ENCODE data around the gene CTDP1.
"Not testable (repeated sequence)": the region's sequence is repeated elsewhere in the genome, so short reads cannot be mapped to it uniquely, and the experiment has no call there.

The CTDP1 gene

DNA sequence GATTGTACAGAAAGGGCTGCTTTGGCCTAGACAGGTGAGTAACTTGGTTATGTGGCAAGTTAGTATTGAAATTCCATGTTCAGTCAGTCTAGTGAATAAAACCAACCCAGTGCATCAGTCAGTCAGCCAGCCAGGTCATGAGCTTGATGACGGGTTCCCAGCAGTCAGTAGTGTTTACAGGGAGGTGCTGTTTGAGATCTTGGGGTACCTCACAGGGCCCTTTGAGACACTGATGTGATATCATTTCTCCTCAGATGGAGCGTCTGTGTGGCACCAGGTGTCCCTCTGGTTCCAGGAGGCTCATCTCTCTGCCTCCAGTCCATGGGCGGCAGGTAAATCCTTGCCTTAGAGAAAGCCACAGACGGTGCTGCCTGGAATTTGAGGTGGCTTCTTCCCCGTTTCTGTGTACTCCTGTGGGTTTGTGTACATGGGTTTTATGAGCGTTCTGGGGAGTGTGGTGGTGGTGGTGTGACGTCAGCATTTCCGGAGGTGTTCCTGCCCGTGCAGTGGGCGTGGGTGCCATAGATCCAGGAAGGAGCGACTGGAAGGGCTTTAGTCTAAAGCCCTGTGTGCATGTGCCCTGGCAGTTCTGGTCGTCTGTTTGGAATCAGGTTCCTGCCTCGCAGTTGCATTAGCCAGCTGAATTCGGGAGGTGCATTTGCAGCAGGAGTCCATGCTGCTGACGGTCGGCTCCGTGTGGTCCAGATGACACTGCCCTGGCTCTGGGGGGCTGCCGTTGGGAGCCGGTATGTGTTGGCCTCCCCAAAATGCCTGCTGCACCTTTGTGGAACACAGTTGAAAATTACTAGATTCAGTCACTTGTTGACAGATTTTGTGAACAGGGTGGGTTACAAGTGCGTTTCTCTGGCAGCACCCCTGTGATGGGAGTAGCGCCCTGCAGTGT is 2.1 kb downstream of the CTDP1 start:
- peak; percentile 9 for DNase-seq (ENCODE audit: low spot score)

DNA sequence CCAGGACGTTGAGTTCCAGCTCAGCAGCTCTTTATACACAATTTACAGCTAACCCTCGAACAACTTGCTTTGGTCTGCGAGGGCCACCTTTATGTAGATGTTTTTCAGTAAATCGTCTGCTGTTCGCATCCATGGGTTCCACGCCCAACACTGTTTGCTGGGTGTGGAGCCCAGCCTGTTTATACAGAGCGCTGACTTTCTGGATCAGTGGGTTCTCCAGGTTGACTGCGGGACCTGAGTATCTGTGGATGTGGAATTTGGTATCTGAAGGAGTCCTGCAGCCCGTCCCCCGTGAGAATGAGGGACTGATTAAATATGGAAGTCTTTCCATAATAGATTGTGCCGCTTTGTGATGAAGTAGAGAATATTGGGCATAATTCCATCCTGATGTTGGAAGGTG is 2.9 kb downstream of the CTDP1 start:
- DNase-seq (ENCODE audit: low spot score), result no peak

DNA sequence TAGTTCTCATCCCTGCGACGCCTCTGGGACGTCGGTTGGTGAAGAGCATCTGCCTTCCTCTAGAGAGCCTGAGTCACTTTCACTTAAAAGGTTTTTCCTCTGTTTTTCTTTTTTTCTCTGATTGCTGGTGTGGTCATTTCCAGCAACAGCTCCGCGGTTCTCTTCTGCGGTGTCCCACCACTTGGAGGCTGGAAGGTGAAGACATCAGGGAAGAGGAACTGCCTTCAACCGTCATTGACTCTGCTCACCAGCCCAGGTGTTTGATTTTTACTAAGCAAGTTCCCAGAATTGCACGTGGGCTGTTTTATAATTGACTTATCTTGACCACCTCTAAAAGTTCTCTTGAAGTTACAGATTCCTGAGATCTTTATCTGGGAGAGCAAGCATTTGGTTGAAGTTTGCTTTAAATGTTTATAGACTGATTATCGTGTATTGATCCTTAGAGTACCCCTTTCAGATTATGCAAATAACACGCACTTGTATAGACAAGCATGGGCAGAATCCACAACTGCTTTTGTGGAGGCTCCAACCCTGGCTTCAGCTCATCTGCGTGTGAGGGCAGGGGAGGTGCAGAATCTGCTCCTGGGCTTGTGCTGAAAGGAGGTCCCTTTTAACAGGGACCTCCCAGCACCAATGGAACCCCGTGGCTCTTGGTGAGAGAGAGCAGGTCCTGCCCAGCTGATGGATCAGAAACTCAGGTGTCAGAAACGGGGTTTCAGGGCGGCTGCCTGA is 3.5 kb downstream of the CTDP1 start:
- DNase-seq (ENCODE audit: low spot score), result no peak

DNA sequence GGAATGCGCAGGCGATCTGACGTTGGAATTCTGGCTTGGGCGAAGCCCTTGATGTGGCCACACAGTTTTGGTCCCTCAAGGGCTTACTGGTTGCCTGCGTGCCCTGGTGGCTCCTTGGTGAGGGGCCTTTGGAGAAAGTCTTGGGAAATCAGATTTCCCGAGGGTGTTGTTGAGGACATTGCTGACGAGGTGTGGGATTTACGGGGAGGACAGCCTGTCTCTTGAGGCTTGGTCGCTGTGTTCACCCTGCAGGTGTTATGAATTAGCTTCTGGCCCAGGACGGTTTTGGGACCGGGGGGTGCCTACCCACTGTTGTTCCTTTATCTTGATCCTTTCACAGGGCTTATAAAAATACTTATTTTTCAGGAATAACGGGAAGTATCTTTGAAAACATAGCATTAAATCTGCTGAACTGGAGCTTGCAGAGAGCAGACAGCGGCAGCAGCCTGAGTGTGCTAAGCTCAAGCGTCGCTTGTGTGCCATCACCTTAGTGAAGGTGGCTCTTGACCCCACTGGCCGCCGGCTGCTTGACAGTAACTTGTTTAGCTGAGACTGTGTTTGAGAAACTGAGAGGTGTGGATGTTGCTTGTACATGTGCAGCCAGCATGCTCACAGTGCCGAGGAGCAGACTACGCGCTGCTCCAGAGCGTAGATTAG is 4.2 kb downstream of the CTDP1 start:
- DNase-seq (ENCODE audit: low spot score), result no peak

DNA sequence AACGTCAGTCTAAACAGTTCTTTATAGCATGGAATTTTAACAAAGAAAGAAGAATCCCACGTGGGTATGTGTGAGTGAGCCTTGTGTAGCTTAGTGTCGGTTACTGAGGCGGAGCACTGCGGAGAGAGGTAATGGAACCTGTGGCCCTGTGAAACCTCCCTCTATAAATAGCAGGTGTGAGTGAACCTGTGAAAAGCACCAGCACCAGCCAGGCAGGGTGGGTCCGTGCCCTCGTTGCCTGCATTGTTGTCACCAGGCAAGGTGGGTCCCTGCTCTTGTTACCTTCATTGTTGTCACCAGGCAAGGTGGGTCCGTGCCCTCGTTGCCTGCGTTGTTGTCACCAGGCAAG is 4.7 kb downstream of the CTDP1 start:
- DNase-seq (ENCODE audit: low spot score), result no peak

DNA sequence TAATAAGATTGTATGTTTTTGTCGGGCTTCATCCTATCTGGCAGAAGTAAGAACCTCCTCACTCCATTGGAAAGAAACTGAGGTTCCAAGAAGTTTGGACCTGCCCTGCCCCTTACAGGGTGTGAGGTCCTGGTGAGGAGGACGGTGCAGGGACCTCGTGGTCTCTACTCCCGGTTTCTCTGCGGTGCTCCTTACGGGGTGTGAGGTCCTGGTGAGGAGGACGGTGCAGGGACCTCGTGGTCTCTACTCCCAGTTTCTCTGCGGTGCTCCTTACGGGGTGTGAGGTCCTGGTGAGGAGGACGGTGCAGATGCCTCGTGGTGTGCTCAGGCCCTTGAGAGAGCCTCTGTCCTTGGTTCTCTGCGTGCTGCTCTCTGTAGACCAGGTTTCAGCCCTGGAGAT is 5.2 kb downstream of the CTDP1 start:
- DNase-seq (ENCODE audit: low spot score), result no peak

DNA sequence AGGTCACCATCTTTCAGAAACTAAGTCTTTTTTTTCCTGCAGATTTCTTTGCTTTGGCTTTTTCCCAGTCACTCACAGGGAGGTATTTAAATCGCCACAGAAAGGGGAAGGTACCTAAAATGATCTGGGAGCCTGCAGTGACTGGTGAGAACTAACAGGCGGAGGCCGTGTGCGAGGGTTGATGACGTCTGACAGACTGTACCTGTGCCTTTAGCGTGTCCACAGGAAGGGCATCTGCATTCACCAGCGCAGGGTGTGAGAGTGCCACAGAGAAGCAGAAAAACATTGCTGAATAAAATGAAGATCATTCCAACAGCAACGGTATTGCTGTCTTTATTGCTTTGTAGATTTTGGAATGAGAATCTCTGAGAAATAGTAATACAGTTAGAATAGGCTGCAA is 5.7 kb downstream of the CTDP1 start:
- DNase-seq (ENCODE audit: low spot score), result no peak

DNA sequence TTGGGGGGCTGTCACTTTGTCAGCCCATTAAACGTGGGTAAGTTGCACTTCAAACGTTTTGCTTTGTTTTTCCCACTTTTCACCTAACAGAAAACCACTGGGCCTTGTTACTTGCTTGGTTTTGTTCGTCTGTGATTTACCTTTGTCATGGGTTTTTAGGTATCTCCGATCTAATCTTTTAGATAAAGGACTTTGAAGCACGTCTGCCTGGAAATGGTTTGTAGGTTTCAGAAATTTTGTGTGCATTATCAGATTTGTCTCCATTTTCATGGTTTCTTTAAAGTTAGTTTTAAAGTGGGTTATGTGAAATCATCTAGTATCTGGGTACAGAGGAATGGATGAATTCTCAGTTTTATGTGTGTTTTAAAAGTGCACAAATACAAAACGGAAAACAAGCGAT is 6.4 kb downstream of the CTDP1 start:
- DNase-seq (ENCODE audit: low spot score), result no peak

DNA sequence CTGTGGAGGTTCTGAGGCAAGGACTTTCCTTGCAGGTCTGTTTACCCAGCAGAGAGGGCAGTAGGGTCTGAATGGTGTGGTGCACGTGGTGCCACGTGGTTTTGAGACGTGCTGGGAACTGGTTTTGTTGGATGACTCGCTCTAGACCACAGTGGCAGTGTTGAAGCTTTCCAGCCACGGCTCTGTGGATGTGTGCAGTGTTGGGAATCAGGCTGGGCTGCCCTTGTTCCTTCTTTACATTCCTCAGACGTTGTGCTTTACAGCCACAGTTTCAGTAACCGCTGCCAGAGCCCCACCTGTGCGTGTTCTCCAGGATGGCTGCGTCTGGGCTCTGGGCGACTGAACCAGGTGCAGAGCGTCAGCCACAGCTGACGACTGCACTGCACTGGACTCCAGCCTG is 8.2 kb downstream of the CTDP1 start:
- no peak for DNase-seq (ENCODE audit: low spot score)

DNA sequence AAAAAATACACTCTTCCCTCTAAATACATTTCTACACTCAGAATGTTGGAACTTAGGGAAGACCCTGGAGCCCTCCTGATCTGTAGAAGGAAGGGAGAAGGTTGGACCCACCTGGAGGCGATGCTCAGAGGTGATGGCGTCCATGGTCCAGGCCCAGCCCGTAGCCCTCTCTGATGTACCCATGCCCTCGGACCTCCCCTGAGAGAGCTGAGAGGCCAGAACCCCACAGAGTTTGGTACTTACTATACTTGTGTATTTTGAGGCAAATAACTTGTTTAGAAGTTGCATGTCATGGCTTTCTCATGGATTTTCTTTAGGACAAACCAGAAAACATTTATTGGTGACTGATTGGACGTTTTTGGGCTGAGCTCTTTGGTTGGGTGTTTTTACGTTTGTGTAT is 10.5 kb downstream of the CTDP1 start:
- DNase-seq (ENCODE audit: low spot score), result no peak

DNA sequence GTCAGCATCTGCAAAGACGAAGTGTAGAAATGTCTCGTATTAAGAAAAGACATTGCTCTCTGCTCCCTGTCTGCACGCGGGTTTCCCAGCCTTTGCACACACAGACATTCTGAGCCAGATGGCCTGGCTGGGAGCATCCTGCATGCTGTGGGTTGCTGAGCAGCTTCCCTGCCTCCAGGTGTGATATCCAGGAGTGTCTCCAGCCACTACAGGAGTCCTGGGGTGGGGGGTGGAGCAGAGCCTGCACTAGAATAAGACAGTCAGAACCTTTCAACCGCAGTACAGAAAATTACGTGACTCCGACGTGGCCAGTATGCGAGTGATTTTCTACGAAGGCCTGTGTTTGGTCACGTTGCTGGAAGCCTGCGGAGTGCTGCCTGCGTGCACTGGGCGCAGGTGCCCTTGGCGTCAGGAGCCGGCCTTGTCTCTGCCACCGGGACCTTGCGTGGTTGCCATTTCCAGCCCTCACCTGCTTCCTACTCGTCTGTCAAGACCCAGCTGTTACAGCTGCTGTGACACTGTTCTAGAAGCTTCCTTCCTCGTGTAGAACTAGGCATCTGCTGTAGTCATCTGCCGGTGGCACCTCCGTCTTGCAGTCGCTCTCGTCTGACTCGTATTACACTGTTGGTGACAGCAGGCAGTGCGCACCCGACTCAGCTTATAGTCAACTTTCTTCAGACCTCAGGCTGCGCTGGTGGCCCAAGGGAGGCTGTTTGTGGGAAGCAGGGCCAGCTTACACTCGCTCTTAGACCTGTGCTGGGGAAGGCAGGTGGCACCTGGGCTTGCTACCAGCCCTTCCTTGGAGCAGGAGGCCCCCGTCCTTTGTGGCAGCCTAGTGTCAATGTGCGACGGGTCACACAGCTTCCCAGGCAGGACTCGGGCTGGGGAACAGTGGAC is 11.2 kb downstream of the CTDP1 start:
- no peak for DNase-seq (ENCODE audit: low spot score)

DNA sequence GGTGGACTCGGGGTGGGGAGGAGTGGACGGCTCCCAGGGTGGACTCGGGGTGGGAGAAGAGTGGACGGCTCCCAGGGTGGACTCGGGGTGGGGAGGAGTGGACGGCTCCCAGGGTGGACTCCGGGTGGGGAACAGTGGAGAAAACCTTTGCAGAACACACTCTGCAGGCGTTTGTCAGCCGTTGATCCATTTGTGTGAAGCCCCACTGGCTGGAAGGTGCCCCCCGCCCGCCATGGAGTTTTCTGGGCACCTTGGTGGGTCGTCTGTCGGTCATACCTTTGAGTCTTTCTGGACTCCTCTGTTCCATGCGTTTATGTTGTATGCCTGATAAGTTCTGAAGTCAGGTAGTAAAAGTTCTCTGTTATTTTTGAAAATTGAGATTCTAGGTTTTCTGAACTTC is 12.5 kb downstream of the CTDP1 start:
- no peak for DNase-seq (ENCODE audit: low spot score)

DNA sequence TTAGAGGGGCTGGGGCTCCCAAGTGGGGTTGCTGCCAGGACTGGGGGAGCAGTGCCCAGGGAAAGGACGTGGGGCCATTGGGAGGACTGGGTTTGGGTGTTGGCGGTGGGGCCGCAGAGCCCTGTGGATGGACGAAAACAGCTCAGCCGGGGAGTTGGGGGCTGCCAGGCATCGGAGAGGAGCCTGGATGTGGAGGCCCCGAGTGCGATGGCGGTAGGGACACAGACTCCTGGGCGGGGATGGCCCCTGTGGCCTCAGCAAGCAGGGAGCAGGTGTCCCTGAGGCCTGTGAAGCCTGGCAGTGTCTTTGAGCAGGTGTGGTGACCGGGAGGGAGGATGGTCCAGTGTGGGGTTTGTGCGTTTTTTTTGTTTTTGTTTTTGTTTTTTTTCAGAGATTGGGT is 13.3 kb downstream of the CTDP1 start:
- no peak for DNase-seq (ENCODE audit: low spot score)

DNA sequence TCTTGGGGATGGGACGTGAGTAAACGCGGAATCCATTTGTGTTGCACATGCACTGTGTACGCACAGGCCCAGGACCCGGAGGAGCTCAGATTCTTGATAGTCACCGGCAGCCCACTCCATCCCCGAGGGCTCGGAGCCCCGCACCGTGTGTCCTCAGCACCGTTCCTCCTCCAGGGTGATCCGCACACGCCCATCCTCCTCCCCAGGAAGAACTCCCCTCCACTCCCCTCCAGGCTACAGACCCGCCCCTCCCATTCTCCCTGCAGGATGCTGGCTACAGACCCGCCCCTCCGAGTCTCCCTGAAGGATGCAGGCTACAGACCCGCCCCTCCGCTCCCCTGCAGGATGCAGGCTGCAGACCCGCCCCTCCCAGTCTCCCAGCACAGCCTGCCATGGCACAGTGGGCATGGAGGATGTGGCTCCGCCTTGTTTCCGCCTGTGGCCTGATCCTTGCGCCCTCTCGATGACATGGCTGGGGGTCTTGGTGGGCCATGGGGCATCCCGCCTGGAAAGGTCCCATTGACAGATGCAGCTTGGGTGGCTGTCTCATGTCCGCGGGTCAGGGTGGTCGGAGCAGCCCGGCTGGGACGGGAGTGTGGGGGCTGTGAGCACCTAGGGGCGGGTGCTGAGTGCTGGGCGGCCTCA is 14.1 kb downstream of the CTDP1 start:
- DNase-seq (ENCODE audit: low spot score), result no peak

DNA sequence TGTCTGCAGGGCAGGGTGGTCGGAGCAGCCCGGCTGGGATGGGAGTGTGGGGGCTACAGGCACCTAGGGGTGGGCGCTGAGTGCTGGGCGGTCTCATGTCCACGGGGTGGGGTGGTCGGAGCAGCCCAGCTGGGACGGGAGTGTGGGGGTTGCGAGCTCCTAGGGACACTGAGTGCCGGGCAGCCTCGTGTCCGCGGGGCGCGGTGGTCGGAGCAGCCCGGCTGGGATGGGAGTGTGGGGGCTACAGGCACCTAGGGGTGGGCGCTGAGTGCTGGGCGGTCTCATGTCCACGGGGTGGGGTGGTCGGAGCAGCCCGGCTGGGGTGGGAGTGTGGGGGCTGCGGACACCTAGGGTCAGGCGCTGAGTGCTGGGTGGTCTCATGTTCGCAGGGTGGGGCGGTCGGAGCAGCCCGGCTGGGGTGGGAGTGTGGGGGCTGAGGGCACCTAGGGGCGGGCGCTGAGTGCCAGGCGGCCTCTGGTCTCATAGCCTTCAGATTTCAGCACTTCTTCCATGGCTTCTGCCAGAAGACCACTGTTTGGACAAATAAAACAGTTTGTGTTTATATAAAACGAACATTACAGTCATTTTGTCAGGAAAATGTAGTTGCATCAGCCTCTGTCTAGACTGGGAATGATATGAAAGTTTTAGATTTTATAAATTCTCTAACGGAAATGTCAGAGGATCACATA is 14.7 kb downstream of the CTDP1 start:
- not testable (repeated sequence) for DNase-seq (ENCODE audit: low spot score)

DNA sequence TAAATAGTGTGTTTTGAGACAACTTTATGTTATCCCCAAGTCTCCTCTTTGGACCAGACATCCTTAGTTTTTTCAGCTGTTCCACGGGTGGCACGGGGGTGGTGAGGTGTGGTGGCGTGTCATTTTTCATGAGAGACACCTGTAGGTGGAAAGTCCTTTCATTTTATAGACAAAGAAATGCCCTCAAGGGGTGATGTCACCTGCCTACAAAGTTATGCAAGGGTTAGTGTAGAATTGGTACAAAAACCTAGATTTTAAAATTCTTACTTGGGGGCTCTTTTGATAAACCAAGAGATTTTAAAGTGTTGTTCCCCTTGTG is 15.3 kb downstream of the CTDP1 start:
- no peak for DNase-seq (ENCODE audit: low spot score)

DNA sequence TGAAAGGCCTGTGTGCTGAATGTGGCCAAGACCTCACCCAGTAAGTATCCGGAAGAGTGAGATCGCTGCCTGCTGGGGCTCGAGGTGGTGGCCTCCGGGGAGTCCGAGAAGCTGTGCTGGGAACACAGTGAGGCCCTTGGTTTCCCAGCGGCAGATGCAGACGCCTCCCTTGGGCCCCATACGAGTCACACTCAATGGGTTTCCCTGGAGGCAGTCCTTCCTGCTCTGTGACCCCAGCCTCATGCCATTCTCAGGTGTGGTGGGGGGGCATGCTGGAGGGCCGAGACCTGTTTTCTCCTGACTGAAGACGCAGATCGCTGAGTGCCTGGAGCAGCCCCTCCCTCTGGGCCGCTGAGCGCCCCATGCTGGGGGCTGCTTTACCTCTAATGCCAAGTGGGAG is 15.7 kb downstream of the CTDP1 start:
- no peak for DNase-seq (ENCODE audit: low spot score)

DNA sequence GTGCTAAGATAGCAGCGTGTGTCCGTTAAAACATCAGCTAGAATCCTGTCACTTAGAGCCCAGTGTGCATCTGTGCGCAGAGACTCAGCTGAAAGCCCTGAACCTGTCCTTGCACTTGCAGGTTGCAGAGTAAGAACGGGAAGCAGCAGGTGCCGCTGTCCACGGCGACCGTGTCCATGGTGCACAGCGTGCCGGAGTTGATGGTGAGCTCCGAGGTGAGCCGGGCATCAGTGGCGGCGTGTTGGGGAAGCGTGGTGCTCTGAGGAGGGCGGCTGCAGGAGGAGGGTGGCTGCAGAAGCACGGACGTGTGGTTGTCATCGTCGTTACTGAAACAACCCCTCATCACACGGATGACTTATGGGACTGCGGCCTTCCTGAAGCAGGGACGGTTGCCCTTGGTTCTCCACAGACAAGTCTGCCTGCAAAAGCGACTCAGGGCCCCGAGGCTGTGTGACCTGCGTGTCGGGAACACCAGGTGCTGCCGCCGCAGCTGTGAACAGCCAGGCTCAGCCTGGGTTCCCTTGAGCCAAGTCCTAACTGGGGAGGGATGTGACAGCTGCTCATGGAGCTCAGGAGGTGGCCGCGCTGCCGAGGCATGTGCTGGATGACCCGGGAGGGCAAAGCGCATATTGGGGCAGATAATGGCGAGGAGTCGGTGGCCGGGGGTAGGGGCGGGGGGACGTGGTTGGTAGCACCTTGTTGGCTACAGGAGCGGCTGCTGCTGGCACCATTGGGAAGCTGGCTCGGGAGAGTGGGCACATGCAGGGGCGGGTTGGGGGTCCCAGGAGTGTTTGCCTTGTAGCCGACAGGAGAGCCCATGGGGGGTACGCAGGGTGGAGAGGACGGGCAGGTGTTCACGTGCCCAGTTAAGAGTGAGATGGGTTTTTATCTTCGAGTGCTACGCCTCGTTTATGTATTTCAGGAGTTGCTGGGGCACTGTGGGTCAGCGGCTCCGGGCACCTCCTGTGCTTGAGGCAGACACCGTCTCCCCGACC is 16.6 kb downstream of the CTDP1 start:
- DNase-seq (ENCODE audit: low spot score), result no peak

DNA sequence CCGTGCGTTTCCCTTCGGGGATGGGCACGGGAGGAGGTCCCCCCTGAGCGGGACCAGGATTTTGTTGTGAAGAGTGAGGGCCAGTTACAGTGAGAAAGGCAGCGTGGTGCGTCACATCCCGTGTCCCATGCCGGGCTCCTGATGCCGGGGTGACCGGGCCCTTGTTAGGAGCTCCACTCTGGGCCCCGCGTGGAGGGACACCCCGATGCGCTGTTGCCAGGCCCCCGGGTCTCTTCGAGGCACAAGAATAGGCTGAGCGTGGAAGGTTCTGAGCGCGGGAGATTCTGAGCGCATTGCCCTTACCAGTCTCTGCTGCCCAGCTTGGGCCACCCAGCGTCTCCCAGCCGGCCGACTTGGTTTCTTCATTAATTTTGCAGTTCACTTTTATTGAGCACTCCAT is 17.6 kb downstream of the CTDP1 start:
- no peak for DNase-seq (ENCODE audit: low spot score)

DNA sequence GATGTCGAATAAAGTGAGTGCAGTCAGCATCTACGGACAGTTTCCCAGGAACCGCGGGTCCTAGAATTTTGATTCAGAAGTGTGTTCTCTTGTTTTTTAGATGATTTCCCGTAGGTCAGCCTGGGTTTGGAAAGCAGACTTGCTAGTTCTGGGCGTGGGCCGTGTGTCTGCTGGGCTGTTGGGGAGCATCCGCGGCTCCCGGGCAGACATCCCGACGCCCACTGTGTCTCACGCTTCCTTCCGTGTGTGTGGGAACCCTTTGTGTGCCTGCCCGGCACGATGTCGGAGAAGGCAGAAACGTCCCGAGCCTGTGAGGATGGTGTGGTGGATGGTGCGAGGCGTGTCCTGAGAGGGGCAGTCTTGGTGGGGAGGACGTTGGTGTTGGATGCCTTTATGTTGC is 18.4 kb downstream of the CTDP1 start:
- DNase-seq (ENCODE audit: low spot score), result no peak
